GM13977 (cell line): ENCODE measurements around the gene TBC1D3B.
"Not testable (repeated sequence)": the region's sequence is repeated elsewhere in the genome, so short reads cannot be mapped to it uniquely, and the experiment has no call there.

ENCODE experiments used
- DNase-seq: peaks from one replicate; pipeline ENCODE4 v3.0.0; 2012; ENCODE audit warnings: low spot score
- in situ Hi-C: fragments of 300-500 bp; cut with MboI; formaldehyde crosslinking; loops from one replicate; pipeline ENCODE4 v1.12.0; 2022; ENCODE audit warnings: low sequenced_read_pairs, low pct_unique_long_range_greater_than_20kb, mixed read lengths, inconsistent platforms; ENCODE audit not compliant: unreplicated experiment
- TF ChIP-seq, protein P1 (sequence below): IDR thresholded peaks from 2 replicates; pipeline ENCODE4 v1.5.1; 2012; ENCODE audit warnings: mild to moderate bottlenecking, control low read depth; ENCODE audit not compliant: insufficient read depth; ENCODE audit errors: extremely low read depth, missing control alignments

Gene TBC1D3B

DNA sequence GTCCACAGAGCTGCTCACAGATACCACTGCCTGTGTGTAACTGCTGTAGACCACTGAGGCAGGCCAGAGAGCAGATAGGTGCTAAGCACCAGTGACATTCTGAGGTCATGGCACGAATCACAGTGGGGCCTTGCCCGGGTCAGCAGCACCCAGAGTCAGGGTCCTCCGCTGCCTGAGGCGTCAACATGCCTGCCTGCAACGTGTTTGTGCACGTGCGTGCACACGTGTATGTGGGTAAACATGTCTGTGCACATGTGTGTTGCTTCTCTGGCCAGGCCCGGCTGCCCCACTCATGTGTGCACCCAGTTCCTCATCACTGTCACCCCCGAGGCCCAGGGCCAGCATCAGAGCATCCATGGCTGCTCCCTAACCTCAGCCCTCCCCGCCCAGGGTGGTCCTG lies at the start of gene TBC1D3B:
Gene TBC1D3B, minus strand, starts transcription at position 101 of the 400 bp plus-strand sequence. CDS start 1,586 bp downstream, outside the sequence.
- in situ Hi-C loops, DNase-seq: not testable (repeated sequence)

DNA sequence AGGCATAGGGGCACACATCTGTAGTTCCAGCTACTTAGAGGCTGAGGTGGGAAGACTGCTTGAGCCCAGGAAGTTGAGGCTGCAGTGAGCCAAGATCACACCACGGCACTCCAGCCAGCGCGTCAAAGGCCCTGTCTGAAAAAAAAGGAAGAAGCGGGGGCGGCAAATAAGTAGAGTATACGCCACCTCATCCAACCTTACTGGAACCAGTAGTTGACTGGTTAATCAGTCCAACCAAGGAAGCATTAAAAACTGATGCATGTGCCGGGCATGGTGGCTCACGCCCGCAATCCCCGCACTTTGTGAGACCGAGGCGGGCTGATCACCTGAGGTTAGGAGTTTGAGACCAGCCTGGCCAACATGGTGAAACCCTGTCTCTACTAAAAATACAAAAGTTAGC lies 46.5 kb upstream of the TBC1D3B start:
- in situ Hi-C loops, DNase-seq: not testable (repeated sequence)

DNA sequence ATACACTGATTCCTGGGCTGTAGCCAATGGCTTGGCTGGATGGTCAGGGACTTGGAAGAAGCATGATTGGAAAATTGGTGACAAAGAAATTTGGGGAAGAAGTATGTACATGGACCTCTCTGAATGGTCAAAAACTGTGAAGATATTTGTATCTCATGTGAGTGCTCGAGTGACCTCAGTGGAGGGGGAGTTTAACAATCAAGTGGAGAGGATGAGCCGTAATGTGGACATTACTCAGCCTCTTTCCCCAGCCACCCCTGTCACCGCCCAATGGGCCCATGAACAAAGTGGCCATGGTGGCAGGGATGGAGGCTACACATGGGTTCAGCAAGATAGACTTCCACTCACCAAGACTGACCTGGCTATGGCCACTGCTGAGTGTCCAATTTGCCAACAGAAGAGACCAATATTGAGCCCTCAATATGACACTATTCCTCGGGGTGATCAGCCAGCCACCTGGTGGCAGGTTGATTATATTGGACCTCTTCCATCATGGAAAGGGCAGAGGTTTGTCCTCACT lies 45.2 kb upstream of the TBC1D3B start:
- DNase-seq, in situ Hi-C loops: not testable (repeated sequence)

DNA sequence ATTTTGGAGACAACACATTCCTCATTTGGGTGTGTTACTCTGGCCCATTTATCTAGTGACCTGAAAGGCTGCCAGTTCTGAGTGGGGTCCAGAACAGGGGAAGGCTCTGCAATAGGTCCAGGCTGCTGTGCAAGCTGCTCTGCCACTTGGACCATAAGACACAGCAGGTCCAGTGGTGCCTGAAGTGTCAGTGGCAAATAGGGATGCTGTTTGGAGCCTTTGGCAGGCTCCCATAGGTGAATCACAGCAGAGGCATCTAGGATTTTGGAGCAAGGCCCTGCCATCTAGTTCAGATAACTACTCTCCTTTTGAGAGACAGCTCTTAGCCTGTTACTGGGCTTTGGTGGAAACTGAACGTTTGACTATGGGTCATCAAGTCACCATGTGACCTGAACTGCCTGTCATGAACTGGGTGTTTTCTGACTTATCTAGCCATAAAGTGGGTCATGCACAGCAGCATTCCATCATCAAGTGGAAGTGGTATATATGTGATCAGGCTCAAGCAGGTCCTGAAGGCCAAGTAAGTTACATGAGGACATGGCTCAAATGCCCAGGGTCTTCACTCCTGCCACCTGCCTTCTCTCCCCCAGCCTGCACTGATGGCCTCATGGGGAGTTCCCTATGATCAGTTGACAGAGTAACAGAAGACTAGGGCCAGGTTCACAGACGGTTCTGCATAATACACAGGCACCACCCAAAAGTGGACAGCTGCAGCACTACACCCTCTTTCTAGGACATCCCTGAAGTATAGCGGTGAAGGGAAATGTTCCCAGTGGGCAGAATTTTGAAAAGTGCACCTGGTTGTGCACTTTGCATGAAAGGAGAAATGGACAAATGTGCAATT lies 44.5 kb upstream of the TBC1D3B start:
- DNase-seq, in situ Hi-C loops: not testable (repeated sequence)

DNA sequence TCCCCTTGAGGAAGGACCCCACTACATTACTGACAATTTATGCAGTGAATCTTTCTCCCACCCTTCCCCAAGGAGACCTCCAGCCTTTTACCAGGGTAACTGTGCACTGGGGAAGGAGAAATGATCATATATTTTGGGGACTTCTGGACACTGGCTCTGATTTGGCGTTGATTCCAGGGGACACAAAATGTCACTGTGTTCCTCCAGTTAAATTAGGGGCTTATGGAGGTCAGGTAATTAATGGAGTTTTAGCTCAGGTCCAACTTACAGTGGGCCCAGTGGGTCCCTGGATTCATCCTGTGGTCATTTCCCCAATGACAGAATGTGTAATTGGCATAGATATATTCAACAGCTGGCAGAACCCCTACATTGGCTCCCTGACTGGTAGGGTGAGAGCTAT lies 43.1 kb upstream of the TBC1D3B start:
- in situ Hi-C loops, DNase-seq: not testable (repeated sequence)

DNA sequence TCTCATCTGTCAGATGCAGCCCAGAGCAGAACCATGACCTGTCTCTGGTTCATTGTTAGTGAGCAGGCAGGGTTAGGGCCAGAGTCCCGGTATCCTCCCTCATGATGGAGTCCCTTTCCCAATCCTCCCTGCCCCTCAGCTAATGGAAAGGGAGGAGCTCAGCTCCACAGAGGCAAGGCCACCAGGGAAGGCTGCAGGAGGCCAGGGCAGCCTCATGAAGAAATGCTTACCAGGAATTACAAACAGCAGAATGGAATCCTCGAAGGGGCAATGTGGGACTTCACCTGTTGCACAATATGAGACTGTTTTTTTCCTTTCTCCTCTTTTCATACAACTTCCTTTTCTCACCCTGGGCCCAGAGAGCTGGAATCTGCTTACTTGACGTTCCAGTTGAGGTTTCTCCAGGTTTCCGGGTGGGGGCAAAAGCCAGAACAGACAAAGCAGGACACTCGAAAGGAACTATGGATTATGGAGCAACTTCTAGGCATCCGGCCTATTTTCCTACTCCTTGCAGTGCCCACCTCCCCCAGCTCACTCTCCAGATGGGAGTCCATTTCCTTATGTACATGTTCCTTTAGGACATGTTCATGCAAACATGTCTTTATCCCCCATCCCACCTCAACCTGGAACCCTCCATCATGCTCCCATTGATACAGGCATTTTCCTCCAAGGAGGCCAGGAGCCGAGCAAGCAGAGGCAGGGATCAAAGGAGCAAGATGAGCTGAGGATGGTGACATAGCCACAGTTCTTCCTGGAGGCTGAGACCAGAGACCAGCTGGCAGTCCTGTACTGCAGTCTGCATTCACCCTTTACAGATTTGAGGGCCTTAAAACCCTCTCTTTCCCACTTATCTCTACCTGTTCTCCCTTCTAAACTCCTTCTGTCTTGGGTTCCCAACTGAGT lies 39.2 kb upstream of the TBC1D3B start:
- in situ Hi-C loops, DNase-seq: not testable (repeated sequence)

DNA sequence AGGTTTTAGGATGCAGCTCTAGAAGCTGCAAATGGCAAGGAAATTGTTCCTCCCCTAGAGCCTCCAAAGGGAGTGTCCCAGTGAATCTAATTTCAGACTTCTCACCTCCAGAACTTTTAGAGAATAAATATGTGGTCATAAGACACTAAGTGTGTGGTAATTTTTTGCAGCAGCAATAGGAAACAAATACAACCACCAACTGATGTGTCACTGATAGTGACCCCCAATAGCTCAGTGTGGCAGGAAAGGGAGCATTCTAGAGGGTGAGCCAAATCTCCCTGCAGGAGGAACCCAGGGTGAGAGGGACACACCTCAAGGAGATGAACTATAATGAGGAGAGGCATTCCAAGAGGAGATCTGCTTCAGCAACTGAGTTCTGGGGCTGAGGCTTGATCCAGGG lies 38.5 kb upstream of the TBC1D3B start:
- DNase-seq = no peak
- TF ChIP-seq, protein P1, sequence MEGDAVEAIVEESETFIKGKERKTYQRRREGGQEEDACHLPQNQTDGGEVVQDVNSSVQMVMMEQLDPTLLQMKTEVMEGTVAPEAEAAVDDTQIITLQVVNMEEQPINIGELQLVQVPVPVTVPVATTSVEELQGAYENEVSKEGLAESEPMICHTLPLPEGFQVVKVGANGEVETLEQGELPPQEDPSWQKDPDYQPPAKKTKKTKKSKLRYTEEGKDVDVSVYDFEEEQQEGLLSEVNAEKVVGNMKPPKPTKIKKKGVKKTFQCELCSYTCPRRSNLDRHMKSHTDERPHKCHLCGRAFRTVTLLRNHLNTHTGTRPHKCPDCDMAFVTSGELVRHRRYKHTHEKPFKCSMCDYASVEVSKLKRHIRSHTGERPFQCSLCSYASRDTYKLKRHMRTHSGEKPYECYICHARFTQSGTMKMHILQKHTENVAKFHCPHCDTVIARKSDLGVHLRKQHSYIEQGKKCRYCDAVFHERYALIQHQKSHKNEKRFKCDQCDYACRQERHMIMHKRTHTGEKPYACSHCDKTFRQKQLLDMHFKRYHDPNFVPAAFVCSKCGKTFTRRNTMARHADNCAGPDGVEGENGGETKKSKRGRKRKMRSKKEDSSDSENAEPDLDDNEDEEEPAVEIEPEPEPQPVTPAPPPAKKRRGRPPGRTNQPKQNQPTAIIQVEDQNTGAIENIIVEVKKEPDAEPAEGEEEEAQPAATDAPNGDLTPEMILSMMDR = no peak
- in situ Hi-C loops = no loop called here

DNA sequence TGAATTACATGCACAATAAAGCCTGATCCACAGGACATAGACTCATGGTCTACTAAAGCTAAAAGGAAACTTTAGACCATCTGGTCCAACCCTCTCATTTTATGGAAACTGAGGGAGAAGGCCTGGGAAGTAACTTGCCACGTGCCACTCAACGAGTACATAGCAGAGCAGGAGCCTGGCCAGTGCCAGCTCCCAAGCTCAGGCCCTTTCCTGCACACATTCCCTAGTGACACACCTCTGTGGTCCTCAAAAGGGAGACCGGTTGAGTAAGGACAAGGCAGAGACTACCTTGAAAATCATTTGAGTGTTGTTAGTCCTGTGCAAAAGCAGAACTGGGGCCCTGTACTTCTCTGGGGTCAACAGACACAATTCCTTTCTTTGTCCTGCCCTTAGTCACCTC lies 37.3 kb upstream of the TBC1D3B start:
- DNase-seq = no peak
- in situ Hi-C loops = no loop called here
- TF ChIP-seq, protein P1 = no peak

DNA sequence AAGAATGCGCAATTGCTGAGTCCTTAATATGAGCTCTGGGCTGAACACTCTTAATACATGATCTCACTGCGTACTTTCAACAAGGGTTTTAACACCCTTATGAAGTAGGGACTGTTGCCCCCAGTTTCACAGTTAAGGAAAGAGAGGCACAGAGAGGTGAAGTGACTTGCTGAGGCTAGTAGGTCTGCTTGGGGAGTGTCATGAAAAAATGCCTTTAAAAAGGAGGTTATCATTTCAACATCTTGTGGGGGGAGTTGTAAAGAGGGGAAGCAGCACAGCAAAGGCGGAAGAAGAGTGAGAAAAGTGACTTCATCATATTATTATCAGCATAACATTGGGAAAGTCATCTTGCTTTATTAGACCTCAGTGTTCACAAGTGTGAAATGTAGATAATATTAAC lies 36.5 kb upstream of the TBC1D3B start:
- DNase-seq = no peak
- in situ Hi-C loops = no loop called here
- TF ChIP-seq, protein P1 = no peak
